Tibial nerve (tissue), 4 donors: ENCODE results near the gene NAIF1.

Experiments used
- EP300 ChIP-seq, 2 donors: sonication (generic); formaldehyde crosslinking; IDR thresholded peaks; one replicate each; pipeline ENCODE4 v1.6.1; 2017; ENCODE audit warnings: antibody characterized with exemption in 2 of 2, mild to moderate bottlenecking in 1 of 2
- TF ChIP-seq, protein P1 (sequence below), 5 experiments: fragments of 200-600 bp in 3 of 5; fragments of 450-650 bp in 2 of 5; sonication (generic) in 3 of 5; IDR thresholded peaks; one replicate each; pipeline ENCODE4 v1.5.1; 2016 to 2019; ENCODE audit warnings: antibody characterized with exemption in 5 of 5, mild to moderate bottlenecking in 3 of 5, moderate library complexity in 2 of 5

DNA sequence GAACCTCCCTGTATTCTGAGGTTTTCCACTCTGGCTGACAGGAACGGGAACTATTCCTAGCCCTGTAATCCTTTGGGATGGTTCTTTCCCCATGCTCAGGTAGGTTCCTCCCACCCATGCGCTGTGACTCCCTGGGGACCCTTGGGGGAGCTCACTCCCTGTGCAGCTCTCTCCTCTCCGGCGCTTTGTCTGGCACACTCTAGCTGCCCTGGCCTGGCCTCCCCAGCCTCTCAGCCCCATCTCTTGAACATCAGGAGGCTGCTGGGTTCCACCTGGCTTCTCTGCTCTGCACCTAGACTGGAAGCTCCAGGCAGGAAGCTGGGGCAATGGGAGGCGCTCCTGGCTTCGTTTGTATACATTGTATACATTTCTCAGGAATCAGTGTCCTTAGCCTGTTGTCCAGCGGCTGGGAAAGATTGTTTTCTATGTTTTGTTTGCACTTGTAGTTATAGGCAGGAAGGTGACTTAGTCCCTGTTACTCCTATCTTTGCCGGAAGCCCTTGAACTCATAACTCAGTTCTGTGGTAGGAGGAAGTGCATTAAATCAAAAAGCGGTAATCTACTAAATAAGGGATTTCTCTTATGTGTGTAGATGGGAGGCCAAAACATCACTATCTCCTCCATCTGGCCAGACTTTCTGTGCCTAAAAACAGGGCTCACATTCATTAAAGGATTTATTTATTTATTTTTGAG, 21.3 kb upstream of the NAIF1 start:
- TF ChIP-seq, protein P1, sequence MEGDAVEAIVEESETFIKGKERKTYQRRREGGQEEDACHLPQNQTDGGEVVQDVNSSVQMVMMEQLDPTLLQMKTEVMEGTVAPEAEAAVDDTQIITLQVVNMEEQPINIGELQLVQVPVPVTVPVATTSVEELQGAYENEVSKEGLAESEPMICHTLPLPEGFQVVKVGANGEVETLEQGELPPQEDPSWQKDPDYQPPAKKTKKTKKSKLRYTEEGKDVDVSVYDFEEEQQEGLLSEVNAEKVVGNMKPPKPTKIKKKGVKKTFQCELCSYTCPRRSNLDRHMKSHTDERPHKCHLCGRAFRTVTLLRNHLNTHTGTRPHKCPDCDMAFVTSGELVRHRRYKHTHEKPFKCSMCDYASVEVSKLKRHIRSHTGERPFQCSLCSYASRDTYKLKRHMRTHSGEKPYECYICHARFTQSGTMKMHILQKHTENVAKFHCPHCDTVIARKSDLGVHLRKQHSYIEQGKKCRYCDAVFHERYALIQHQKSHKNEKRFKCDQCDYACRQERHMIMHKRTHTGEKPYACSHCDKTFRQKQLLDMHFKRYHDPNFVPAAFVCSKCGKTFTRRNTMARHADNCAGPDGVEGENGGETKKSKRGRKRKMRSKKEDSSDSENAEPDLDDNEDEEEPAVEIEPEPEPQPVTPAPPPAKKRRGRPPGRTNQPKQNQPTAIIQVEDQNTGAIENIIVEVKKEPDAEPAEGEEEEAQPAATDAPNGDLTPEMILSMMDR (IDR thresholded peaks at IDR 0.05): no peak
- TF ChIP-seq EP300 (IDR thresholded peaks at IDR 0.05): no peak
